ENCODE data around the gene UNG. TPM values are rescaled to one million over a fixed set of nuclear protein-coding genes. Genes with fewer than 3 reads are reported as not detected.

UNG gene
- total RNA-seq, 4 donors from 2014 or later: 17.9 to 43.9 (median 40.0) TPM

GRCh38 chr12:109098651-109099050 is 1.3 kb downstream of the UNG start:
- Histone ChIP-seq H3K4me1 (peaks cover 35% of the 10 kb centered on the region), H3K4me3 (peak overlapping the region; percentile 63), H3K27me3 (no peaks in the 10 kb centered on the region), H3K9me3 (no peaks in the 10 kb centered on the region), H3K27ac (peak overlapping the region; percentile 89), H3K36me3 (peaks cover 22% of the 10 kb centered on the region)
- WGBS: under 1% methylated on average over 7 of the region's 8 CpGs
- TF ChIP-seq EP300 (IDR thresholded peaks at IDR 0.05) (no peak), POLR2AphosphoS5 (IDR thresholded peaks at IDR 0.05) (no peak), POLR2A (IDR thresholded peaks at IDR 0.05) (no peak), CTCF (IDR thresholded peaks at IDR 0.05) (no peak)
- peak in 1 of 2 donors; percentile 6 for DNase-seq (ENCODE audit: low spot score in 2 of 2)

GRCh38 chr12:109099431-109100020 is 2.1 kb downstream of the UNG start:
- peak in 1 of 2 donors; percentile 68 for DNase-seq (ENCODE audit: low spot score in 2 of 2)
- Histone ChIP-seq H3K4me1 (peaks cover 31% of the 10 kb centered on the region), H3K27ac (peak overlapping the region; percentile 89), H3K36me3 (peaks cover 31% of the 10 kb centered on the region), H3K9me3 (no peaks in the 10 kb centered on the region), H3K4me3 (peak overlapping the region; percentile 63), H3K27me3 (no peaks in the 10 kb centered on the region)
- WGBS: 79% methylated on average over 12 of the region's 12 CpGs
- no peak for TF ChIP-seq POLR2AphosphoS5 (IDR thresholded peaks at IDR 0.05)
- TF ChIP-seq CTCF (IDR thresholded peaks at IDR 0.05): no peak
- TF ChIP-seq POLR2A (IDR thresholded peaks at IDR 0.05): no peak
- no peak for TF ChIP-seq EP300 (IDR thresholded peaks at IDR 0.05)

- no peaks in the 10 kb centered on the region for H3K27me3 ChIP-seq
- no peaks in the 10 kb centered on the region for H3K9me3 ChIP-seq
- peaks cover 31% of the 10 kb centered on the region for H3K4me1 ChIP-seq
- H3K27ac ChIP-seq: peak overlapping the region; percentile 18
- 96% methylated on average over 4 of the region's 4 CpGs for WGBS
- peak in 1 of 2 donors; percentile 59 for DNase-seq (ENCODE audit: low spot score in 2 of 2)
- peaks cover 43% of the 10 kb centered on the region for H3K36me3 ChIP-seq
- H3K4me3 ChIP-seq: no peak overlapping the region
- TF ChIP-seq POLR2AphosphoS5 (IDR thresholded peaks at IDR 0.05) (no peak), EP300 (IDR thresholded peaks at IDR 0.05) (no peak), CTCF (IDR thresholded peaks at IDR 0.05) (no peak), POLR2A (IDR thresholded peaks at IDR 0.05) (no peak)
Measured at GRCh38 chr12:109100741-109101140, 3.3 kb downstream of the UNG start.

DNA sequence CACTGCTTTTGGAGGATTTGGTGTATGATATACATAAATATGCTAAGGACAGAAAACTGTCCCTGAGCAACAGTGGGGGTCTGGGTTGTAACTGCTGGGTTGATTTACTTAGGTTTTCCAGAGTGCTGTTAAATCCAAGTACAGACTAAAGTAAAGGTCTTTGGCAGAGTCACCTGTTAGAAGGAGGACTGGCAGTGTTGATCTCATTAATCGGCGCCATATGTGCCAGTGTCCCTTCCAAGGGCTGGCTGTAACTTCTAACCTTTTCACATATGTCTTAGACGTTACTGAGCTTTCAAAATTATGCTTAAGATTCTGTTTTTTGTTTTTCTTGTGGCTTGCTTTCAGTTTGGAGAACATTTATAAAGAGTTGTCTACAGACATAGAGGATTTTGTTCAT is 5.1 kb downstream of the UNG start:
- no peak for DNase-seq (ENCODE audit: low spot score in 2 of 2)
- H3K9me3 ChIP-seq: no peaks in the 10 kb centered on the region
- no peak overlapping the region for H3K4me3 ChIP-seq
- H3K27ac ChIP-seq: no peak overlapping the region
- 80% methylated on average over 3 of the region's 3 CpGs for WGBS
- H3K27me3 ChIP-seq: no peaks in the 10 kb centered on the region
- peaks cover 26% of the 10 kb centered on the region for H3K4me1 ChIP-seq
- peaks cover 56% of the 10 kb centered on the region for H3K36me3 ChIP-seq
- TF ChIP-seq POLR2A (IDR thresholded peaks at IDR 0.05) (no peak), POLR2AphosphoS5 (IDR thresholded peaks at IDR 0.05) (no peak), EP300 (IDR thresholded peaks at IDR 0.05) (no peak), CTCF (IDR thresholded peaks at IDR 0.05) (no peak)

GRCh38 chr12:109105176-109105575 is 7.8 kb downstream of the UNG start:
- H3K36me3 ChIP-seq: peaks cover 71% of the 10 kb centered on the region
- no peak for DNase-seq (ENCODE audit: low spot score in 2 of 2)
- WGBS: 92% methylated on average over 5 of the region's 5 CpGs
- H3K27ac ChIP-seq: no peak overlapping the region
- no peaks in the 10 kb centered on the region for H3K9me3 ChIP-seq
- no peak for TF ChIP-seq CTCF (IDR thresholded peaks at IDR 0.05)
- TF ChIP-seq EP300 (IDR thresholded peaks at IDR 0.05): no peak
- no peak for TF ChIP-seq POLR2A (IDR thresholded peaks at IDR 0.05)
- no peak for TF ChIP-seq POLR2AphosphoS5 (IDR thresholded peaks at IDR 0.05)
- H3K4me3 ChIP-seq: no peak overlapping the region
- peaks cover 7% of the 10 kb centered on the region for H3K4me1 ChIP-seq
- H3K27me3 ChIP-seq: no peaks in the 10 kb centered on the region

Measured in suprapubic skin (tissue), 4 donors.